SK-N-SH (cell line): ENCODE data around the gene SORCS3.
A peak's percentile ranks its signal among the peaks of the same experiment; 100 is the strongest.

Experiments used
- CHD2 ChIP-seq: fragments of 150-350 bp; IDR thresholded peaks from 2 replicates; pipeline ENCODE4 v1.6.1; 2018; ENCODE audit warnings: low read length; ENCODE audit not compliant: partially characterized antibody
- CTCF ChIP-seq: fragments of 200-600 bp; sonication (generic); IDR thresholded peaks from 2 replicates; pipeline ENCODE4 v1.6.1; 2017; ENCODE audit warnings: antibody characterized with exemption, mild to moderate bottlenecking, moderate library complexity
- EP300 ChIP-seq, 2 experiments: IDR thresholded peaks; 2 replicates each; pipeline versions ENCODE4 v1.4.0 to v1.6.1; 2012; ENCODE audit warnings: borderline replicate concordance in 1 of 2, low read depth in 1 of 2, low read length in 1 of 2
- EZH2phosphoT487 ChIP-seq: fragments of 200-600 bp; sonication (generic); IDR thresholded peaks from 2 replicates; pipeline ENCODE4 v1.6.1; 2017; ENCODE audit warnings: low read depth, mixed run types, mild to moderate bottlenecking, antibody characterized with exemption, moderate library complexity, borderline replicate concordance
- MEF2A ChIP-seq: IDR thresholded peaks from 2 replicates; pipeline ENCODE4 v1.4.0; 2012; ENCODE audit warnings: low read depth, borderline replicate concordance
- NFIC ChIP-seq: IDR thresholded peaks from 2 replicates; pipeline ENCODE4 v1.4.0; 2012; ENCODE audit warnings: borderline replicate concordance
- POLR2AphosphoS5 ChIP-seq: IDR thresholded peaks from 2 replicates; pipeline ENCODE4 v1.6.1; 2012; ENCODE audit warnings: low read depth, low read length
- RAD21 ChIP-seq: IDR thresholded peaks from 2 replicates; pipeline ENCODE4 v1.6.1; 2012; ENCODE audit warnings: mild to moderate bottlenecking, low read length
- SIN3A ChIP-seq: IDR thresholded peaks from 2 replicates; pipeline ENCODE4 v1.6.1; 2012; ENCODE audit warnings: low read depth, mild to moderate bottlenecking, low read length, moderate library complexity, borderline replicate concordance
- SMC3 ChIP-seq: IDR thresholded peaks from 2 replicates; pipeline ENCODE4 v1.6.1; 2012; ENCODE audit warnings: low read depth, low read length, improper control_type of control experiment
- TAF1 ChIP-seq: IDR thresholded peaks from 2 replicates; pipeline ENCODE4 v1.6.1; 2012; ENCODE audit warnings: low read depth, mild to moderate bottlenecking, low read length, moderate library complexity, borderline replicate concordance
- USF2 ChIP-seq: fragments of 150-350 bp; IDR thresholded peaks from 2 replicates; pipeline ENCODE4 v1.6.1; 2017; ENCODE audit warnings: antibody characterized with exemption, low read length, low read depth, borderline replicate concordance
- YY1 ChIP-seq: IDR thresholded peaks from 2 replicates; pipeline ENCODE4 v1.4.0; 2012; ENCODE audit warnings: low read depth, mild to moderate bottlenecking
- TF ChIP-seq, protein P1 (sequence below): IDR thresholded peaks from 2 replicates; pipeline ENCODE4 v1.6.1; 2012; ENCODE audit warnings: mild to moderate bottlenecking, low read depth, low read length, moderate library complexity

DNA sequence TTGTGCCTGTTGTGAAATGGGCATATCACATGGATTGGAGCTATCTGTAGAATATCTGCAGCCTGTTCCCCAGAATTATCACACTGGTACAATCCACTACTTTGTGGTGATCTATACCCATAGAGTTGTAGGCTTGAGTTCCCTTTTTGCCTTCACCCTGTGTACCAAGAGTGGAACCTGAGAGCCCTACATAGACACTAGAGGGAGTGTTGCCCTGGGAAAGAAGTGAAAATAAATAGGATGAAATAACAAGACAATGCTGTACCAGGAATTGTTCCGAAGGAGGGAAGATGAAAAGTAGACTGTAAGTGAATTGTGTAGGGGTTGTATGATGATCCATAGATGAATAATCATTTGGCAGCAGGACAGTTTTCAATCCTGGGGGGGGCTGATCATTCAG lies 9.0 kb downstream of the SORCS3 start:
- TF ChIP-seq NFIC (no peak), EP300 (IDR thresholded peaks at IDR 0.05; ENCODE audit: borderline replicate concordance in 1 of 2, low read depth in 1 of 2, low read length in 1 of 2) (no peak), USF2 (no peak), EZH2phosphoT487 (no peak), CTCF (peak; percentile 19; the same call in 1 of the 2 replicates), RAD21 (peak; percentile 67), MEF2A (no peak), CHD2 (no peak), YY1 (no peak), SMC3 (no peak), POLR2AphosphoS5 (no peak), TAF1 (no peak), SIN3A (no peak)
- TF ChIP-seq, protein P1, sequence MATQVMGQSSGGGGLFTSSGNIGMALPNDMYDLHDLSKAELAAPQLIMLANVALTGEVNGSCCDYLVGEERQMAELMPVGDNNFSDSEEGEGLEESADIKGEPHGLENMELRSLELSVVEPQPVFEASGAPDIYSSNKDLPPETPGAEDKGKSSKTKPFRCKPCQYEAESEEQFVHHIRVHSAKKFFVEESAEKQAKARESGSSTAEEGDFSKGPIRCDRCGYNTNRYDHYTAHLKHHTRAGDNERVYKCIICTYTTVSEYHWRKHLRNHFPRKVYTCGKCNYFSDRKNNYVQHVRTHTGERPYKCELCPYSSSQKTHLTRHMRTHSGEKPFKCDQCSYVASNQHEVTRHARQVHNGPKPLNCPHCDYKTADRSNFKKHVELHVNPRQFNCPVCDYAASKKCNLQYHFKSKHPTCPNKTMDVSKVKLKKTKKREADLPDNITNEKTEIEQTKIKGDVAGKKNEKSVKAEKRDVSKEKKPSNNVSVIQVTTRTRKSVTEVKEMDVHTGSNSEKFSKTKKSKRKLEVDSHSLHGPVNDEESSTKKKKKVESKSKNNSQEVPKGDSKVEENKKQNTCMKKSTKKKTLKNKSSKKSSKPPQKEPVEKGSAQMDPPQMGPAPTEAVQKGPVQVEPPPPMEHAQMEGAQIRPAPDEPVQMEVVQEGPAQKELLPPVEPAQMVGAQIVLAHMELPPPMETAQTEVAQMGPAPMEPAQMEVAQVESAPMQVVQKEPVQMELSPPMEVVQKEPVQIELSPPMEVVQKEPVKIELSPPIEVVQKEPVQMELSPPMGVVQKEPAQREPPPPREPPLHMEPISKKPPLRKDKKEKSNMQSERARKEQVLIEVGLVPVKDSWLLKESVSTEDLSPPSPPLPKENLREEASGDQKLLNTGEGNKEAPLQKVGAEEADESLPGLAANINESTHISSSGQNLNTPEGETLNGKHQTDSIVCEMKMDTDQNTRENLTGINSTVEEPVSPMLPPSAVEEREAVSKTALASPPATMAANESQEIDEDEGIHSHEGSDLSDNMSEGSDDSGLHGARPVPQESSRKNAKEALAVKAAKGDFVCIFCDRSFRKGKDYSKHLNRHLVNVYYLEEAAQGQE, result no peak
